OCI-LY1 (cell line): Measurements from ENCODE around the gene YIF1B.

Experiments
- H2AFZ ChIP-seq: fragments of 200-600 bp; sonication (generic), shearing (Covaris generic); 2 replicates; pipeline ENCODE4 v1.6.0; 2014; ENCODE audit warnings: antibody characterized with exemption, mild to moderate bottlenecking, low read length
- H3F3A ChIP-seq: fragments of 200-600 bp; sonication (generic), shearing (Covaris generic); 2 replicates; pipeline ENCODE4 v1.6.0; 2014; ENCODE audit warnings: mild to moderate bottlenecking, antibody characterized with exemption, low read length, moderate library complexity; ENCODE audit not compliant: insufficient read depth
- H3K27ac ChIP-seq: fragments of 200-600 bp; sonication (generic); 2 replicates; pipeline ENCODE4 v1.5.1; 2014; ENCODE audit warnings: low read length, mixed run types, mild to moderate bottlenecking, low read depth; ENCODE audit not compliant: poor library complexity, severe bottlenecking
- H3K27me3 ChIP-seq: fragments of 200-600 bp; sonication (generic); 2 replicates; pipeline ENCODE4 v1.6.0; 2014; ENCODE audit warnings: antibody characterized with exemption, mild to moderate bottlenecking, low read length, moderate library complexity; ENCODE audit not compliant: insufficient read depth
- H3K36me3 ChIP-seq: fragments of 200-600 bp; sonication (generic); 2 replicates; pipeline ENCODE4 v1.6.1; 2014; ENCODE audit warnings: mild to moderate bottlenecking, antibody characterized with exemption, low read length, moderate library complexity, mixed read lengths; ENCODE audit not compliant: insufficient read depth
- H3K4me1 ChIP-seq: fragments of 200-600 bp; sonication (generic); 2 replicates; pipeline ENCODE4 v1.5.1; 2014; ENCODE audit warnings: mild to moderate bottlenecking, low read length, moderate library complexity; ENCODE audit not compliant: insufficient read depth, severe bottlenecking
- H3K4me2 ChIP-seq: fragments of 200-600 bp; sonication (generic), shearing (Covaris generic); 2 replicates; pipeline ENCODE4 v1.6.1; 2014; ENCODE audit warnings: low read length
- H3K4me3 ChIP-seq: fragments of 200-600 bp; sonication (generic); 2 replicates; pipeline ENCODE4 v1.5.1; 2014; ENCODE audit warnings: low read length, low read depth, mild to moderate bottlenecking, mixed read lengths; ENCODE audit not compliant: poor library complexity, severe bottlenecking
- H3K79me2 ChIP-seq: fragments of 200-600 bp; shearing (Covaris generic); 2 replicates; pipeline ENCODE4 v1.6.1; 2016; ENCODE audit warnings: mixed run types, low read length, mixed read lengths; ENCODE audit not compliant: insufficient read depth
- H3K9ac ChIP-seq: fragments of 200-600 bp; sonication (generic), shearing (Covaris generic); 2 replicates; pipeline ENCODE4 v1.6.1; 2014; ENCODE audit warnings: mild to moderate bottlenecking, low read length, mixed read lengths
- H3K9me2 ChIP-seq: fragments of 200-600 bp; sonication (generic), shearing (Covaris generic); 2 replicates; pipeline ENCODE4 v1.6.1; 2014; ENCODE audit warnings: low read depth, mild to moderate bottlenecking, low read length, mixed read lengths
- H3K9me3 ChIP-seq: fragments of 200-600 bp; shearing (Covaris generic); 2 replicates; pipeline ENCODE4 v1.6.1; 2014; ENCODE audit warnings: low read length, mixed read lengths
- H4K20me1 ChIP-seq: fragments of 200-600 bp; sonication (generic), shearing (Covaris generic); 2 replicates; pipeline ENCODE4 v1.6.0; 2016; ENCODE audit warnings: mild to moderate bottlenecking, low read length; ENCODE audit not compliant: insufficient read depth
- EZH2 ChIP-seq: fragments of 200-600 bp; sonication (generic), shearing (Covaris generic); IDR thresholded peaks from 2 replicates; pipeline ENCODE4 v1.8.0; 2017; ENCODE audit warnings: borderline replicate concordance, mixed run types, mild to moderate bottlenecking, antibody characterized with exemption, low read length, moderate library complexity, mixed read lengths
- TF ChIP-seq, protein P1 (sequence below): fragments of 200-600 bp; sonication (generic), shearing (Covaris generic); IDR thresholded peaks from 2 replicates; pipeline ENCODE4 v1.5.1; 2017; ENCODE audit warnings: mild to moderate bottlenecking, antibody characterized with exemption, low read length, moderate library complexity, mixed read lengths

YIF1B gene

GRCh38 chr19:38310279-38310670 is 5.5 kb downstream of the YIF1B start:
- H3K4me1 ChIP-seq: peaks cover 25% of the 10 kb centered on the region
- no peak overlapping the region for H3K4me2 ChIP-seq
- H3F3A ChIP-seq: no peaks in the 10 kb centered on the region
- H3K27me3 ChIP-seq: no peaks in the 10 kb centered on the region
- TF ChIP-seq, protein P1, sequence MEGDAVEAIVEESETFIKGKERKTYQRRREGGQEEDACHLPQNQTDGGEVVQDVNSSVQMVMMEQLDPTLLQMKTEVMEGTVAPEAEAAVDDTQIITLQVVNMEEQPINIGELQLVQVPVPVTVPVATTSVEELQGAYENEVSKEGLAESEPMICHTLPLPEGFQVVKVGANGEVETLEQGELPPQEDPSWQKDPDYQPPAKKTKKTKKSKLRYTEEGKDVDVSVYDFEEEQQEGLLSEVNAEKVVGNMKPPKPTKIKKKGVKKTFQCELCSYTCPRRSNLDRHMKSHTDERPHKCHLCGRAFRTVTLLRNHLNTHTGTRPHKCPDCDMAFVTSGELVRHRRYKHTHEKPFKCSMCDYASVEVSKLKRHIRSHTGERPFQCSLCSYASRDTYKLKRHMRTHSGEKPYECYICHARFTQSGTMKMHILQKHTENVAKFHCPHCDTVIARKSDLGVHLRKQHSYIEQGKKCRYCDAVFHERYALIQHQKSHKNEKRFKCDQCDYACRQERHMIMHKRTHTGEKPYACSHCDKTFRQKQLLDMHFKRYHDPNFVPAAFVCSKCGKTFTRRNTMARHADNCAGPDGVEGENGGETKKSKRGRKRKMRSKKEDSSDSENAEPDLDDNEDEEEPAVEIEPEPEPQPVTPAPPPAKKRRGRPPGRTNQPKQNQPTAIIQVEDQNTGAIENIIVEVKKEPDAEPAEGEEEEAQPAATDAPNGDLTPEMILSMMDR: no peak
- no peak for TF ChIP-seq EZH2
- H4K20me1 ChIP-seq: no peaks in the 10 kb centered on the region
- H3K9me2 ChIP-seq: no peaks in the 10 kb centered on the region
- H3K9me3 ChIP-seq: no peaks in the 10 kb centered on the region
- no peaks in the 10 kb centered on the region for H3K79me2 ChIP-seq
- H3K27ac ChIP-seq: no peak overlapping the region
- H2AFZ ChIP-seq: no peak overlapping the region
- H3K36me3 ChIP-seq: peaks cover 18% of the 10 kb centered on the region
- H3K9ac ChIP-seq: no peak overlapping the region
- no peak overlapping the region for H3K4me3 ChIP-seq

- TF ChIP-seq, protein P1: no peak
- no peak for TF ChIP-seq EZH2
- no peaks in the 10 kb centered on the region for H4K20me1 ChIP-seq
- no peaks in the 10 kb centered on the region for H3K9me2 ChIP-seq
- H3K27me3 ChIP-seq: no peaks in the 10 kb centered on the region
- H3K9me3 ChIP-seq: no peaks in the 10 kb centered on the region
- H3K9ac ChIP-seq: no peak overlapping the region
- no peak overlapping the region for H3K4me3 ChIP-seq
- H3K79me2 ChIP-seq: no peaks in the 10 kb centered on the region
- H3K4me2 ChIP-seq: no peak overlapping the region
- H3F3A ChIP-seq: no peaks in the 10 kb centered on the region
- peaks cover 20% of the 10 kb centered on the region for H3K4me1 ChIP-seq
- H3K27ac ChIP-seq: no peak overlapping the region
- no peak overlapping the region for H2AFZ ChIP-seq
- peaks cover 18% of the 10 kb centered on the region for H3K36me3 ChIP-seq
Observed at GRCh38 chr19:38309615-38310278, 6.0 kb downstream of the YIF1B start.

- no peak overlapping the region for H3K4me3 ChIP-seq
- no peaks in the 10 kb centered on the region for H4K20me1 ChIP-seq
- H3K36me3 ChIP-seq: peaks cover 18% of the 10 kb centered on the region
- no peak overlapping the region for H3K9ac ChIP-seq
- no peaks in the 10 kb centered on the region for H3K9me3 ChIP-seq
- no peak for TF ChIP-seq EZH2
- TF ChIP-seq, protein P1: no peak
- H3K27ac ChIP-seq: no peak overlapping the region
- H3K4me1 ChIP-seq: peaks cover 14% of the 10 kb centered on the region
- no peaks in the 10 kb centered on the region for H3K27me3 ChIP-seq
- no peak overlapping the region for H2AFZ ChIP-seq
- no peaks in the 10 kb centered on the region for H3F3A ChIP-seq
- no peaks in the 10 kb centered on the region for H3K79me2 ChIP-seq
- H3K9me2 ChIP-seq: no peaks in the 10 kb centered on the region
- H3K4me2 ChIP-seq: no peak overlapping the region
Observed at GRCh38 chr19:38308926-38309614, 6.7 kb downstream of the YIF1B start.
